DMS79 treated with DMSO at 0.1 percent for 48 hours (cell line): ENCODE measurements around the gene COL28A1.
"Not testable (repeated sequence)": the region's sequence is repeated elsewhere in the genome, so short reads cannot be mapped to it uniquely, and the experiment has no call there.

ENCODE experiments used
- DNase-seq: peaks from one replicate; lab custom pipeline; 2025; lab: John Stamatoyannopoulos, UW

Gene COL28A1

DNA sequence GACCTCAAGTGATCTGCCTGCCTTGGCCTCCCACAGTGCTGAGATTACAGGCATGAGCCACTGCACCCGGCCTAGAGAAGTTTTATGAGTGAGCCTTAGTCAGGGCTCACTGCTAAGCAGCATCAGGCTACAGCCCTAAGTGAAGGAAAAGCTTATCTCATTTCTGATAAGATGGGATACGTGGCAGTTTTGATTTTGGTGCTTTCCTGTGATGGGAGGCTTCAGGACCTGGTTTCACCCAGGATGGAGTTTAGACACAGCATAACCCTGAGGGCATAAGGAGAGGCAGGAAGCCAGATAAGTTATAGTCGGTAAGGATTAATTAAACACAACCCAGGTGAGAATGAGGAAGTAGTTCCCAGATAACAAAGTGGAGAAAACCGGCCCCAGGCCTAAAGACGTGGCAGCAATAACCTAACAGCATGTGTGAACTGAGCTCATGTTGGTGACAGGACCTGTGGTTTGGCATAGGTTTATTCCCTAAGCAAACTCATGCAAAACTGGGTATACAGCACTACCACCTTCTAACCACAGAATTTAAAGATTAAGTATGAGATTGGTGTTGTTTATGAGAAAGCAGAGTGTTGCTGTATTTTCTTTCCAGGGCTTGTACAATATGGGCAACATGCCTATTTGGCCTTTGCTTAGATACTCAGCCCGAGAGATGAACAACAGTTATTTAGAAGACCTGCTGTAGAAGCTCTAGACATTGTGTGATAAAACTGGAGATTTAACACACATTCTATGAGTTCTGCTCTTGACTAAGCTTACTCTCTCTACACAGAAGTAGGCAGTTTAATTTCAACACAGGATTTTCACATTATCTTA is 119.4 kb downstream of the COL28A1 start:
- DNase-seq: no peak

DNA sequence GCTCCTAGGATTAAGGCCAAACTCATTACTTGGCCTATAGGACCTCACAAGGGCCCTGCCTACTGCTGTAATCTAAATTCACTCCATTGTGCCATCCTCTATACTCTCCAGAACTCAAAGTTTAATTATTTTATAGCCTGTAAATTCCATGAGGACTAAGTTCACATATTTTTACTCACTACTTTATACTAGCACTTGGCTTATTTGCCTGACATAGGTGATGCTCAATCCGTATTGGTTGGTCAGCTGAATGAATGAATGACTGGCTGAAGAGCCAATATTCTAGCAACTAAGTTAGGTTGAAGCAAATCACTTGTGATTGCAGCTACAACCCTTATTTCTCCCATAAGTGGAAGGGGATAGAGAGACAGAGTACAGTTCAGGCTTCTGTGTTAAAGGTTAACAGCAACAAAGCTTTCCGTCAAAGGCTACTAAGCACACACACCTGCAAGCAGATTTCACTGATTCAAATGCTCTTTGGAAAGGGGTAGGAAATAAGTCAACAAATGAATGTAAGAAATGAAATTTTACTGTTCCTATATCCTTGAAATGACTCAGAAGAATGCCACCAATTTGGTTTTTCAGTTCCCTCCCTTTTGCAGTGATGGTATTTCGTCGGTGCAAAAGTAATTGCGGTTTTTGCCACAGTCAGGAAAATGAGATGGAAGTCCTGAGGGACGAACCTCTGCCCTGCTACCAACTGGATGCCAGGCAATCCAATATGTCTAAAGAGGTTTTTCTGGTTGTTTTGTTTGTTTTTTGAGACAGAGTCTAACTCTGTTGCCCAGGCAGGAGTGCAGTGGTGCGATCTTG is 120.7 kb downstream of the COL28A1 start:
- no peak for DNase-seq

DNA sequence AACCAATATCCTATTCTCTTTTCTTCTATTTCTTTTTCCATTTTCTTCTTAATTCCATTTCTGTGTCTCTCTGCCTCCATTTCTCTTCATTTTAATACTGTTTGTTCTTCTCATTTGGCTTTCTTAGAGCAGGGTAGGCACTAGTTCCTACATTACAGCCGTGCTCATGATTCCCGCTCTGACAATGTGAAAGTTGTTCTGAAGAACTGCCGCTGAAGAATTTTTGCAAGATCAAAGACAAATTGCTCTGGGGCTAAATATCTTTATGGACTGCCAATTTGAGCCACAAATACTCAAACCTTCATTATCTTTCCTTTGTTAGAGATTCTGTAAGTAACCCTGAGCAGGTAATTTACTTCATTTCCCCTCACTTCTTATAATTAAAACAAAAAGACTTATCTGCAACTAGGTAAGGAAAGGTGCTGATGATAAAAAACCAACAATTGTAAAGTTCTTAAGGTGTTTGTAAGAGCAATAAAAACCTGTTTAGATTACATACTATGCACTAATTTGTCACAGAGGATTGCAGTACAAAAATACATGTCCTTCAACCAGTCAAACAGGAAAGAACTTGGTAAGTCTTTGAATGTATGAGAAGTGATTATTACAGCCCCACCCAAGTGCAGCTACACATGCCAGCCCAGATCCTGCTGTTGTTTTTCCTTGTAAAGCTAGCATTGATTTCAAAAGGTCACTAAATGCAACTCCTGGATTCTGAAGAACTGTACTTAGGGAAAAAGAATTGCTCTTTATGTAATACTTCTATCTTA is 127.5 kb downstream of the COL28A1 start:
- DNase-seq: no peak

DNA sequence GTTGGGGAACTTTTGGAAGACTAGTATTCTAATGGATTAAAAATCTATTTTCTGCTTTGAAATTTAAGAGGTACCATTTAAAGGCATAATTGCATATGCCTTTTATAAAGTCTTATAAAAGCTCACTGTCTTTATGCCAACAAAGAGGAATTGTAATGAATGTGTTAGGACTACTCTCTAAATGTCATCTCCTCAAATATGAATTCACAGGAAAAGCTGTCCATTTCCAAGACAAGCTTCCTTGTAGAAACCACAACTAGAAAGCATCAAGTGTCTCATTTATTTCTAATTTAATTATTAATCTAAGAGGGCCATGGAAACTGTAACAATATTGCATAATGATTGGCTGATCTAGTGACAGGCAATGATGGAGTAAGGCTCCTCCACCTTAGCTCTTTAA is 130.2 kb downstream of the COL28A1 start:
- DNase-seq: no peak

DNA sequence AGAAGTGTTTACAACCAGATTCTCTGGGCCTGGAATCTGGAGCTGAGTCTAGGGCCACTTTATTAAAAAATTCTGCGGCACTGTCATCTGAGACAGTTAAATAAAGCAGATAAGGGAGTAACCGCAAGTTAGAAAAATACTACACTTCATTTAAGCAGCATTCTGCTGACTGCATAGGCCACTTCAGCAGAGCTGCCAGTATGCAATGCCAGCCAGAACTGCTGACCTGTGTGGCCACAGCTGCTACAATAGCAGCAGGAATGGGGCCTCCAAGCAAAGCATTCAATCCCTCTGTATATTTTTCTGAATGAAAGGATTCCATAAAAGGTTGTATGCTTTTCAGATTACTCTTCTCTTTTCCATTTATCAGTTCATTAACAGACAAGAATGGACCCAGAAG is 136.0 kb downstream of the COL28A1 start:
- DNase-seq: no peak

DNA sequence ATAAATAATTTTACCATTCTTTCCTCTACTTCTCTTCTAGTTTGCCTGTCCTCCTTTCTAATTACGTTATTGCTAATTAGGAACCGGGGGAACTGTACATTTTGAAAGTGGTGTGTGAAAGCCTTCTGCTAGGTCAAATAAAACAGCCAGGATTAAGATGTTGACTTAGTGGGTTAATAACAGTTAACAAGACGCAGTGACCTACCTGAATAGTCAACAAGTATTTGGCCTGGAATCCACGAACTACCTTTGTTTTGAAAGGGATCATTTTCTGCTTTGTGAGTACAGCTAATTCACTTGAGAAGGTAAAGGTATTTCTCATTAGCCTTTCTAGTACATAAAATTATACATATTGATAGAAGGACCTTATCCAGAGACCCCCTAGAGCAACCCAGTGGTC is 139.9 kb downstream of the COL28A1 start:
- no peak for DNase-seq

DNA sequence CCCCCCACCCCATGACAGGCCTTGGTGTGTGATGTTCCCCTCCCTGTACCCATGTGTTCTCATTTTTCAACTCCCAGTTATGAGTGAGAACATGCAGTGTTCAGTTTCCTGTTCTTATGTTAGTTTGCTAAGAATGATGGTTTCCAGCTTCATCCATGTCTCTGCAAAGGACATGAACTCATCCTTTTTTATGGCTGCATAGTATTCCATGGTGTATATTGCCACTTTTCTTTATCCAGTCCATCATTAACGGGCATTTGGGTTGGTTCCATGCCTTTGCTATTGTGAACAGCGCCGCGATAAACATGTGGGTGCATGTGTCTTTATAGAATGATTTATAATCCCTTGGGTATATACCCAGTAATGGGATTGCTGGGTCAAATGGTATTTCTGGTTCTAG is 147.5 kb downstream of the COL28A1 start:
- not testable (repeated sequence) for DNase-seq

DNA sequence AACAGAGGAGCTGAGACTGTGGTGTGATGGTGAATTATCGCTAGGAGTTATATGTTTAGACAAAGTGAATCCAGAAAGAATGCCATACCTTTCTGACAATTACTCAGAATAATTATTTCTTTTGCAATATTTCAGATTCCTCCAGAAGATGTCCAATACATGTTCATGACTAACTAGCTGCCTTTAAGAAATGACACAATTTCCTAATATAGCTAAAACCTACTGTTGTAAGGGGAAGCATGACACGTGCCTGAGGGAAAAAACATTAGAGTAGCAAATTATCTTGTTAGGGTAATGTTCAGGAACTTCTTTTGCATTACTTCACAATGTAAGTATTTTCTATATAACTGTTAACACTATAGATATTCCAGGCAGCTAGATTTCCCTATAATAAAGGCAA is 150.3 kb downstream of the COL28A1 start:
- no peak for DNase-seq

DNA sequence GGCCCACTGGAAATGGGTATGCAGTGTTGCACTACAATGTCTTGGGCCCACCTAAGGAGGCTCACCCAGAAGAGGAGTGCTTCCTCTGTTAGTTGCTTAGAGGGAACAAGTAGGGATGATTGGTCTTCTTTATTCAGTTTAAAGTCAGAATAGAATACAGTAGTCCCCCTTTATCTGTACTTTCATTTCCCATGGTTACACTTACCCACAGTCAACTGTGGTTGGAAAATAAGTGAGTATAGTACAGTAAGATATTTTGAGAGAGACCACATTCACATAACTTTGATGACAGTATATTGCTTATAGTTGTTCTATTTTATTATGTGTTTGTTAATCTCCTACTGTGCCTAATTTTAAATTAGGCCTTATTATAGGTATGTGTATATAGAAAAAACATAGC is 151.4 kb downstream of the COL28A1 start:
- no peak for DNase-seq

DNA sequence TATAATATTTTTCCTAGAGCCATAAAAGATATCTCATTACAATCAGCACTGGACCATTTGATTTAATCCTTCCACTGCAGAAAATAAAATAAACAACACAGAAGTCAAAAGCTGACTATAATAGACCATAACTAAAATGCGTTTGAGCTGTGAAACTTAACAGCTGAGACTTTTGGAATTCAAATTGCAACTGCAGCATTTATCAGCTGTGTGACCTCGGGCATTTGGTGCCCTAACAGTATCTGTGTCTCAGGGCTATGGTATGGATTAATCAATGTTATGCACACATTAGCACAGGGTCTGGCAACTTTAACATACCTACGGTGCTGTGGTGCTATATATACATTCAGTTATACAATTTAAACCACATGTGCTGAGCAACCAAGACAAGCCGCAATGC is 160.1 kb downstream of the COL28A1 start:
- no peak for DNase-seq

DNA sequence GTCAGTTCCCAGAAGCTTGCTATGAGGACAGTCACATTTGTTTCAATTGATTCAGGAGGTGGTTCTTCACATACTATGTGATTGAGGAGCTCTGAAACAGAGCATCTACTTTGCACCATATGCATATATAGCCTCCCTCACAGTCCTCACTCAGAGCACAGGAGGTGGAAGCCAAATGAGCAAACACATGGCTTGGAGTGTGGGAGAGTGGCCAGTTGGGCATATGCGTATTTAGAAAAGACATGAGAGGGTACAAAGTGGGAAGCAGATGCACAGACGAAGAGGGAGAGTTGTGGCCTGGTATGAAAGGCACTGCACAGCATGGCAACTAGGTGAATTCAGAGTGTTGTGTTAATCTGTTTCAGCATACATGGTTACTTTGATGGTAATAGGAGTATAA is 165.6 kb downstream of the COL28A1 start:
- no peak for DNase-seq

DNA sequence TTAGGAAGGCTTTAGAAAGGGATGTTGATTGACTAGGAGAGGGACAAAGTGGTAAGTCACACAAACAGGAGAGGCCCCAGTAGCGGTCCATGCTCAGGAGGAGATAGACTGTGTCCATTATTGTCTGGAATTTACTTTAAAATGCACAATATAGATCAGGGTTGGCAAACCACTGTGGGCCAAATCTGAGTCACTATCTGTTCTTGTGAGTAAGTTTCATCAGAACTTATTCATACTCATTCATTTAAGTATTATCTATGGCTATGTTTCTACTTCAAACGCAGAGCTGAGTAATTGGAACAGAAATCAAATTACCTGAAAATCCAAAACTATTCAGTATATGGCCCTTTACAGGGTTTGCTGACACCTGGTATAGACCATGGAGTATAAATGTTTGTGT is 166.5 kb downstream of the COL28A1 start:
- DNase-seq: no peak

DNA sequence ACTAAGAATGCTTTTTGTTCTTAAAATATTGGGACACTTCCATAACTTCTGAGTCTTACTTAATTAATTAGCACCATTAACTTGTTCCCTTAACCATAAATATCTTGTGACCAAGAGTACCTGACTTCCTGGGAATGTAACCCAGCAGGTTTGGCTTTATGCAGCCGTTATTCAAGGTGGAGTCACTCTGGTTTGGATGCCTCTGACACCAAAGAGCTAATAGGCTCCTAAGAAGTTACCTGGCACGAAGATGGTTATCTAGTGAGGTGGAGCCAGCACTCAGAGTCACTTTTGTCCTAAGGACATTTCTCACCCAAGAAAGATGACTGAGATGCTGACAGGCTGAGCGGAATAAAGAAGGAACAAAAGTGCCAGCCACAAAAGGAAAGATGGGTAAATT is 181.0 kb downstream of the COL28A1 start:
- no peak for DNase-seq

DNA sequence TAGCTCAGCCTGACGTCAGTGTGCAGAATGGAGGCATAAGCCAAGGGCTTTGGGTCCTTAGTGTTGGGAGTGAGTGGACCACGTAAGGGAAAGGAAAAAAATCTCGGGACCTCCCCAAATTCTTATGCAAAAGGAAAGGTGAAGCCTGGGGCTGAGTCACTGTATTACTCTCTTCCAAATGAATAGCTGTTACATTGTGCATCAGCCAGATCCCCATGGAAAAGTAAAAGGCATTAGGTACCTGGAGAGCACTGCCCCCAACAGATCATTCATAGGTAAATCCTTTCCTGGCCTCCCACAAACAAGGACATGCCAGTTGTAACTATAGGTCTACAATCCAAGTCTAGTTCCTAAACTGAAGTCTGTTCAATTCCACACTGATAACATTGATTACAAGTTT is 182.8 kb downstream of the COL28A1 start:
- DNase-seq: no peak

DNA sequence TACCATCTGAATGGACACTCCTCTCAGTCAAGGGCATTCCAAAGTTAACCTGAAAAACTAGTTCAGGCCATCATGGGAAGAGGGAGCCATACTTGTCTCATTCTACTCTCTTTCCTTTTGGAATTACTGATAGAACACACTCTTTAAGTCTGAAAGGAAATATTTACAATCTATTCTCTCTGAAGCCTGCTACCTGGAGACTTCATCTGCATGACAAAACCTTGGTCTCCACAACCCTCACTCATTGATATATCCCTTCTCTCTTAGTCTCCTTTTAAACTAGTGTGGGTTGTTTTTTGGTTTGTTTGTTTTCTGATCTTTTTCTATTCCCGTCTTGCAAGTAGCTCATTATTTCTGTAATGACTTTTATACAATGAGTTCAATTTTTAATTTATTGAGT is 183.8 kb downstream of the COL28A1 start:
- DNase-seq: no peak

DNA sequence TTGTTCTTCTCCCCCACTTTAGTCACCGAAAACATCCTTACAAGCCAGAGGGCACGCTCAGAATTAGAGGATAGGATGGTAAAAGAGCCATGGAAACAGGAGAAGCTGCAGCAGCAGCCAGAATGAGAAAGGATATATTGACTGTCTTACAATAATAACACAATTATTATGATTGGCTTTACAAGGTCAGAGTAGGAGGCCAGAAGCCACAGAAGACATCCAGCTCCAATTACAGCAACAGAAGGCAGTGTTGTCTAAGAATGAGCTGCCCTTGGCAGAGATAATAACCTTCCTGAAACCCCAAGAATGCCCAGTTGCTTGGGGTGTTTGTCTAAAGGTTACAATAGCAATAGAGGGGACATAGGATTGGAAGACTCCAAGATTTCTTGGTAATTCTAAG is 184.5 kb downstream of the COL28A1 start:
- DNase-seq: no peak

DNA sequence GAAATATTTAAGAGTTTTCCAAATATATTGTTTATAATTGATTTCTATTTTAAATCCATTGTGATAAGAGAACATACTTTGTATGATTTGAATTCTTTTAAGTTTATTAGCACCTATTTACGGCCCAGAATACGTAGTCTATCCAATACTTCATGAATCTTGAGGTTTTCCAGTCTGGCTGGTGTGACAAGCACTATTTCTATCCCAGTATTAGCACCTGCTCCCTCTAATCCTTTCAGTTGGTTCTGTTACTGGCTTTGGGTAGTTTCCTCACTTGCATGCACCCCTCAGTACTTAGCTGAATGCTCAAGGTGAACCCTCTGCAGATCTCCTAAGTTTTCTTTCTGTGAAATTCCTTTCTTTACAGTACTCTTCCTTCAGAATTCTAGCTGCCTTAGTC is 186.5 kb downstream of the COL28A1 start:
- no peak for DNase-seq

DNA sequence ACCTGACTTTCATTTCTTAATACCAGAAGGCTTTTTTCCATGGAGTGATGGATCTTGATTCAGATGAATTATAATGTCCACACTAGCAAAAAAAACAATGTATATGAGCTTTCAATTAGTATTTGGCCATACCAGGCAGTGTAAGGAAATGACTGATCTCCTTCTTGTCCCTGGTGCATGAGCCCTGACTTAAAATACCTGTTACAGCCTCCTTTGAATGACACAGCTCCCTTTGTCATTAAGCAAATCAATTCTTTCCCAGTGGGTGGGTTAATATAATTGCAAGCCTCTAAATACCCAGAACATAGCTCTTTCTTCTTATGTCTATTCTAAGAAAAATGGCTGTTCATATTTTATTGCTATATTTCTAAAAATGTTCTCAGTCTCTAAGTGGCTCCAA is 188.6 kb downstream of the COL28A1 start:
- no peak for DNase-seq

DNA sequence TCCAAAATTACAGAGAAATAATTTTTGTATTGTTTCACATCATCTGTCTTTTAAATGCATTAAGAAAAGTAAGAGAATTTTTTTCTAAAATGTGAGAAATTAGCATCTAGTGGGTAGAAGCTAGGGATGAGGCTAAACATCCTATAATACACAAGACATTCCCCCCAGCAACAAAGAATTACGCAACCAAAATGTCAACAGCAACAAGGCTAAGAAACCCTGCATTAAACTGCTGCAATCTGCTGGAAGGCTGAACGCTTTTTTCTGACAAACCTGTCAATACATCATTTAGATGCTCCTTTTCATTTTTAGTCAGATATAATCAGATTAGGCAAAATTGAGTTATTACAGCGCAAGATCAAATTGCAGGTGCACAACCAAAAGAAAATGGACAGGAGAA is 191.1 kb downstream of the COL28A1 start:
- no peak for DNase-seq

DNA sequence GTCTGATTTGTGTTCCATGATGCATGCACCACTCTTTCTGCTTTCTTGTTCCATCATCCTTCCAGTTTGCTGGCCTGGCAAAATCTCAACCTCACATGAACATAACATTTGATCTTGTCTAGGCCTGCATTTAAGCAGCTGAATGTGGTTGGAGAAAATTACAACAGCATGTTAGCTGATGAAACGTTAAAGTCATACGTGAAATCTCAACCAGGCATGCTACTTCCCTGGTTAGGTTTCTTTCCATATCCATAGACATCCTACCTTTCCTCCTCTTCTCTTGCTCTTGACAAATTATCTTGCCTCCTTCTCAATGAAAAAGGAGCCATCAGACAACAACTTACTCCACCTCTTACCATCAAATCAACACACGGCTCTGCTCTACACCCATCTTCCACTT is 199.8 kb downstream of the COL28A1 start:
- DNase-seq: no peak

DNA sequence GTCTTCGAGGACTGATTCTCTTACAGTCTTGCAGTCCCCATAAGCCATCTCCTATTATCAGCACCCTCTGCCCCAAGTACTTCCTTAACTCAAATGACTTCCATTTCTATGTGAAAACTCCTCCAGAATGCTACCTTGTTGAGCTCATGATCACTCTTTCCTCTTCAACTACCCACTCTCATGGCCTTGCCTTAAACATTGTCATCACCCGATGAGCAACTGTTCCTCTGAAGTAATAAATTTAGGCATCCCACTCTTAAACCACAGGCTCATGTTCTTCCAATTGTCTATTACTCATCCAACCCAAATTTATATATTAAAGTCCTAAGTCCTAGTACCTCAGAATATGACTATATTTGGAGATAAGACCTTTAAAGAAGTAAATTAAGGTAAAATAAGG is 200.5 kb downstream of the COL28A1 start:
- no peak for DNase-seq

DNA sequence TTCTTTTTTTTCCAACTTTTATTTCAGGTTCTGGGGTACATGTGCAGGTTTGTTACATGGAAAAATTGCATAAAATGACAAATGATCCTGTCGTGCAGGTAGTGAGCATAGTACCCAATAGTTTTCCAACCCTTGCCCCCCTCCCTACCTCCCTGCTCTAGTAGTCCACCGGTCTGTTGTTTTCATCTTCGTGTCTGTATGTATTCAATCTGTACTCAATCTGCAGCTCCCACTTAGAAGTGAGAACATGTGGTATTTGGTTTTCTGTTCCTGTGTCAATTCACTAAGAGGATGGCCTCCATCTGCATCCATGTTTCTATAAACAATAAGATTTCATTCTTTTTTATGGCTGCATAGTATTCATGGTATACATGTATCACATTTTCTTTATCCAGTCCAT is 202.1 kb downstream of the COL28A1 start:
- no peak for DNase-seq

DNA sequence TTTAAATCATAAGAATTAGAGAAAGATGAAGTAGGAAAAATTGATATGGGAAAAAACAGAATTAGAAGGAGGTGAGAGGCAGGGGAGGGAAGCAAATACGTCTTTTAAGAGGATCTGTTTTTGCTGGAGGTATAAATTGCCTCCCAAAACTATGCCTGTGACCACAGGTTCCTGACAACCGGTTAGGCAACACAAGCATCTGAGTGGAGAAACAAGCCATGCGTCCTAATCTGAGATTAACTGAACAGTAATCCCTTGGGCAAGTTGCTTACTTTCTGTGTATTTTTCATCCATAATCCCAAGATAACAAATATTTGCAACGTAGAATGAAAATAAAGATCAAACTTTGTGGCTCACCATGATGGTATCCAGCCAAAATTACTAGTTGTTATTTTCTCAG is 204.2 kb downstream of the COL28A1 start:
- DNase-seq: no peak
